ENCODE data around the gene LMTK3.
A peak's percentile ranks its signal among the peaks of the same experiment; 100 is the strongest.
"Not testable (repeated sequence)": the region's sequence is repeated elsewhere in the genome, so short reads cannot be mapped to it uniquely, and the experiment has no call there.

Gene LMTK3

DNA sequence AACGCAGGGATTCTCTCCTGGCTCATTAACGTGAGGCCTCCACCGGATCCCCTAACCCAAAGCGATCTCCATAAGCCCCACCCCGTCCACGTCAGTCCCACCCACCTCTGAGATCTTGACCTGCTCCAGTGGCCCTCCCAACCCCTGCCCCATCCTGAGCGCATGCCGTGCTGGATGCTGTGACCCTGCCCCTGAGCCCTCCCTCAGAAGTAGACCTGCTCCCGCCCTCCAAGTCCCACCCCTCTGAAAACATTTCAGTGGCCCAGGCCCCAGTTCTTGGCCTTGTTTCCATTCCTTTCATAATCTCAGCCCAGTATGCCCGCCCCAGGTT is 19.9 kb downstream of the LMTK3 start:
- H3K27ac ChIP-seq, result no peak overlapping the region
- TF ChIP-seq, protein P1, sequence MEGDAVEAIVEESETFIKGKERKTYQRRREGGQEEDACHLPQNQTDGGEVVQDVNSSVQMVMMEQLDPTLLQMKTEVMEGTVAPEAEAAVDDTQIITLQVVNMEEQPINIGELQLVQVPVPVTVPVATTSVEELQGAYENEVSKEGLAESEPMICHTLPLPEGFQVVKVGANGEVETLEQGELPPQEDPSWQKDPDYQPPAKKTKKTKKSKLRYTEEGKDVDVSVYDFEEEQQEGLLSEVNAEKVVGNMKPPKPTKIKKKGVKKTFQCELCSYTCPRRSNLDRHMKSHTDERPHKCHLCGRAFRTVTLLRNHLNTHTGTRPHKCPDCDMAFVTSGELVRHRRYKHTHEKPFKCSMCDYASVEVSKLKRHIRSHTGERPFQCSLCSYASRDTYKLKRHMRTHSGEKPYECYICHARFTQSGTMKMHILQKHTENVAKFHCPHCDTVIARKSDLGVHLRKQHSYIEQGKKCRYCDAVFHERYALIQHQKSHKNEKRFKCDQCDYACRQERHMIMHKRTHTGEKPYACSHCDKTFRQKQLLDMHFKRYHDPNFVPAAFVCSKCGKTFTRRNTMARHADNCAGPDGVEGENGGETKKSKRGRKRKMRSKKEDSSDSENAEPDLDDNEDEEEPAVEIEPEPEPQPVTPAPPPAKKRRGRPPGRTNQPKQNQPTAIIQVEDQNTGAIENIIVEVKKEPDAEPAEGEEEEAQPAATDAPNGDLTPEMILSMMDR (IDR thresholded peaks at IDR 0.05), result no peak
- H3K4me1 ChIP-seq (ENCODE audit: control insufficient read depth in 1 of 2, insufficient read depth in 1 of 2, low read depth in 1 of 2, low read length in 1 of 2), result peaks cover 12 to 37% of the 10 kb centered on the region in 2 experiments
- no peaks in the 10 kb centered on the region for H3K36me3 ChIP-seq
- H3K27me3 ChIP-seq, result peaks cover 80% of the 10 kb centered on the region
- H3K9me3 ChIP-seq, result peaks cover 5% of the 10 kb centered on the region
- no peak overlapping the region for H3K4me3 ChIP-seq (ENCODE audit: low read depth in 1 of 2, low read length in 1 of 2)

GRCh38 chr19:48490981-48491792 is 20.4 kb downstream of the LMTK3 start:
- peaks cover 75% of the 10 kb centered on the region for H3K27me3 ChIP-seq
- H3K4me3 ChIP-seq (ENCODE audit: low read depth in 1 of 2, low read length in 1 of 2), result no peak overlapping the region
- H3K4me1 ChIP-seq (ENCODE audit: control insufficient read depth in 1 of 2, insufficient read depth in 1 of 2, low read depth in 1 of 2, low read length in 1 of 2), result peaks cover 12 to 37% of the 10 kb centered on the region in 2 experiments
- TF ChIP-seq, protein P1 (IDR thresholded peaks at IDR 0.05), result no peak
- no peaks in the 10 kb centered on the region for H3K36me3 ChIP-seq
- no peak overlapping the region for H3K27ac ChIP-seq
- peaks cover 5% of the 10 kb centered on the region for H3K9me3 ChIP-seq

- no peak overlapping the region for H3K4me3 ChIP-seq (ENCODE audit: low read depth in 1 of 2, low read length in 1 of 2)
- no peaks in the 10 kb centered on the region for H3K36me3 ChIP-seq
- TF ChIP-seq, protein P1 (IDR thresholded peaks at IDR 0.05), result peak; percentile 89
- peaks cover 5% of the 10 kb centered on the region for H3K9me3 ChIP-seq
- peaks cover 62% of the 10 kb centered on the region for H3K27me3 ChIP-seq
- H3K4me1 ChIP-seq (ENCODE audit: control insufficient read depth in 1 of 2, insufficient read depth in 1 of 2, low read depth in 1 of 2, low read length in 1 of 2), result peaks cover 5 to 28% of the 10 kb centered on the region in 2 experiments
- H3K27ac ChIP-seq, result no peak overlapping the region
These were observed 21.9 kb downstream of the LMTK3 start for GRCh38 chr19:48489608-48490216.

DNA sequence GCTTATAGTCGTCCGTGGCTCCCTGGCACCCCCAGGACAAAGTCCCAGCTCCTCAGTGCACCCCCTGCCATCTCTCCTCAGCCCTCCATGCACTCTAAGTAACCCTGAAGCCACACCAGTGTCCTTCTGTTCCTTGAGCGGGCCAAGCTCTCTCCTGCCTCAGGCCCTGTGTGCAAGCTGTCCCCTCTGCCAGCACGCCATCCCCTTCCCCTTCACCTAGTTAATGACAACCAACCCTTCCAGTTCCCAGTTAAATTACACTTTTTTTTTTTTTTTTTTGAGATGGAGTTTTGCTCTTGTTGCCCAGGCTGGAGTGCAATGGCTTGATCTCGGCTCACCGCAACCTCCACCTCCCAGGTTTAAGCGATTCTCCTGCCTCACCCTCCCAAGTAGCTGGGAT is 23.2 kb downstream of the LMTK3 start:
- not testable (repeated sequence) for H3K27ac ChIP-seq; H3K9me3 ChIP-seq; H3K4me3 ChIP-seq (ENCODE audit: low read depth in 1 of 2, low read length in 1 of 2); H3K36me3 ChIP-seq
- Histone ChIP-seq H3K4me1 (ENCODE audit: control insufficient read depth in 1 of 2, insufficient read depth in 1 of 2, low read depth in 1 of 2, low read length in 1 of 2) (peaks cover 0 to 23% of the 10 kb centered on the region in 2 experiments), H3K27me3 (peaks cover 50% of the 10 kb centered on the region)

GRCh38 chr19:48487948-48488347 is 23.7 kb downstream of the LMTK3 start:
- Histone ChIP-seq H3K36me3 (no peaks in the 10 kb centered on the region), H3K4me1 (ENCODE audit: control insufficient read depth in 1 of 2, insufficient read depth in 1 of 2, low read depth in 1 of 2, low read length in 1 of 2) (peaks cover 0 to 18% of the 10 kb centered on the region in 2 experiments), H3K27me3 (peaks cover 45% of the 10 kb centered on the region), H3K27ac (no peak overlapping the region), H3K9me3 (peaks cover 3% of the 10 kb centered on the region), H3K4me3 (ENCODE audit: low read depth in 1 of 2, low read length in 1 of 2) (no peak overlapping the region)
- TF ChIP-seq, protein P1 (IDR thresholded peaks at IDR 0.05), result no peak

DNA sequence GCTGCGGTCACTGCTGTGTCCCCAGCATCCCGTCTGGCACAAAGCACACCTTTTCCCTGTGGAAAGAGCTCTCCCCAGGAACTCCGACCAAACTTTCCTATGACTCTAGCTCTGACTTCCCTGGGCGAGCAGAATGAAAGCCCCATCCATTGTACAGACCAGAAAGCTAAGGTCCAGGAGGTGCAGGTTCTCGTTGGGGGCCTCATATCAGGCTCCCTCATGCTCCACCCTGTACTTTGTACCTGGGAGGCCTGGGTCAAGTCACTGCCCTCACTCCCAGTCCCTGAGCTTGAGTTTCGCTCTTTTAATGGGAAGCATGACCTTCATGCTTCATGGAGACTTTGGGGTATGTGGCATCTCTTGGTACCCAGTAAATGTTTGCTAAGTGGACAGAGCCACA is 24.1 kb downstream of the LMTK3 start:
- Histone ChIP-seq H3K36me3 (no peaks in the 10 kb centered on the region), H3K27ac (no peak overlapping the region), H3K27me3 (peaks cover 41% of the 10 kb centered on the region), H3K9me3 (no peaks in the 10 kb centered on the region), H3K4me1 (ENCODE audit: control insufficient read depth in 1 of 2, insufficient read depth in 1 of 2, low read depth in 1 of 2, low read length in 1 of 2) (peaks cover 0 to 14% of the 10 kb centered on the region in 2 experiments), H3K4me3 (ENCODE audit: low read depth in 1 of 2, low read length in 1 of 2) (no peak overlapping the region)
- TF ChIP-seq, protein P1 (IDR thresholded peaks at IDR 0.05), result no peak

- not testable (repeated sequence) for H3K36me3 ChIP-seq; H3K9me3 ChIP-seq; H3K27ac ChIP-seq; H3K4me3 ChIP-seq (ENCODE audit: low read depth in 1 of 2, low read length in 1 of 2)
- Histone ChIP-seq H3K4me1 (ENCODE audit: control insufficient read depth in 1 of 2, insufficient read depth in 1 of 2, low read depth in 1 of 2, low read length in 1 of 2) (peaks cover 0 to 12% of the 10 kb centered on the region in 2 experiments), H3K27me3 (peaks cover 38% of the 10 kb centered on the region)
These were observed 24.9 kb downstream of the LMTK3 start for GRCh38 chr19:48486706-48487105.

Data from neutrophil (primary cell).